ENCODE data around the gene TRIM3.

Gene TRIM3

GRCh38 chr11:6480299-6480914, 6.7 kb upstream of the TRIM3 start:
- DNase-seq (ENCODE audit: low read depth in 2 of 2): no peak

GRCh38 chr11:6476571-6476970, 2.8 kb upstream of the TRIM3 start:
- no peak for DNase-seq (ENCODE audit: low read depth in 2 of 2)

GRCh38 chr11:6475936-6476335, 2.2 kb upstream of the TRIM3 start:
- DNase-seq (ENCODE audit: low read depth in 2 of 2): no peak

- DNase-seq (ENCODE audit: low read depth in 2 of 2): no peak
Observed at GRCh38 chr11:6474806-6475500, 1.2 kb upstream of the TRIM3 start.

GRCh38 chr11:6474413-6474792, 662 bp upstream of the TRIM3 start:
- DNase-seq (ENCODE audit: low read depth in 2 of 2): no peak

GRCh38 chr11:6472934-6473333, 807 bp downstream of the TRIM3 start:
- no peak for DNase-seq (ENCODE audit: low read depth in 2 of 2)

- no peak for DNase-seq (ENCODE audit: low read depth in 2 of 2)
Observed at GRCh38 chr11:6469599-6469998, 4.1 kb downstream of the TRIM3 start.

- no peak for DNase-seq (ENCODE audit: low read depth in 2 of 2)
Observed at GRCh38 chr11:6468712-6469495, 4.8 kb downstream of the TRIM3 start.

- DNase-seq (ENCODE audit: low read depth in 2 of 2): no peak
Observed at GRCh38 chr11:6459099-6459450, 14.7 kb downstream of the TRIM3 start.

GRCh38 chr11:6458352-6459098, 15.2 kb downstream of the TRIM3 start:
- DNase-seq (ENCODE audit: low read depth in 2 of 2): no peak

- no peak for DNase-seq (ENCODE audit: low read depth in 2 of 2)
Observed at GRCh38 chr11:6457581-6458320, 16.0 kb downstream of the TRIM3 start.

GRCh38 chr11:6456361-6457073, 17.2 kb downstream of the TRIM3 start:
- no peak for DNase-seq (ENCODE audit: low read depth in 2 of 2)

- no peak for DNase-seq (ENCODE audit: low read depth in 2 of 2)
Observed at GRCh38 chr11:6455070-6455469, 18.7 kb downstream of the TRIM3 start.

- DNase-seq (ENCODE audit: low read depth in 2 of 2): no peak
Observed at GRCh38 chr11:6453152-6453551, 20.6 kb downstream of the TRIM3 start.

GRCh38 chr11:6452219-6452618, 21.5 kb downstream of the TRIM3 start:
- DNase-seq (ENCODE audit: low read depth in 2 of 2): no peak

- DNase-seq (ENCODE audit: low read depth in 2 of 2): no peak
Observed at GRCh38 chr11:6448574-6448973, 25.2 kb downstream of the TRIM3 start.

- peak; percentile 27 to 35 for DNase-seq (ENCODE audit: low read depth in 2 of 2)
Observed at GRCh38 chr11:6443269-6444003, 30.3 kb downstream of the TRIM3 start.

- no peak for DNase-seq (ENCODE audit: low read depth in 2 of 2)
Observed at GRCh38 chr11:6442441-6442840, 31.3 kb downstream of the TRIM3 start.

- no peak for DNase-seq (ENCODE audit: low read depth in 2 of 2)
Observed at GRCh38 chr11:6440906-6441358, 32.8 kb downstream of the TRIM3 start, which contains the start of gene HPX. TSS of gene HPX (minus strand) at chr11:6440987. CDS start at chr11:6440963, 24 bp downstream.

GRCh38 chr11:6438979-6439571, 34.7 kb downstream of the TRIM3 start:
- DNase-seq (ENCODE audit: low read depth in 2 of 2): no peak
